SK-N-SH treated with all-trans-retinoic acid at 6 μM for 48 hours (cell line): ENCODE results near the gene FBN3.

Source experiments
- ATAC-seq: fragments of 200-7000 bp; cut with Tn5 transposase; 3 replicates; pipeline ENCODE4 v1.9.1; 2020; ENCODE audit warnings: mild to moderate bottlenecking, moderate library complexity
- ARNTL ChIP-seq: fragments of 450-650 bp; formaldehyde crosslinking; IDR thresholded peaks from 2 replicates; pipeline ENCODE4 v1.5.0; 2020; ENCODE audit warnings: low read depth, mild to moderate bottlenecking, moderate library complexity, borderline replicate concordance
- BACH2 ChIP-seq: fragments of 250-450 bp; sonication (Bioruptor Pico); IDR thresholded peaks from 2 replicates; pipeline ENCODE4 v1.9.0; 2021; ENCODE audit warnings: mild to moderate bottlenecking, borderline replicate concordance
- CSDC2 ChIP-seq: fragments of 250-450 bp; sonication (Bioruptor Pico); IDR thresholded peaks from 2 replicates; pipeline ENCODE4 v1.5.0; 2020; ENCODE audit warnings: mild to moderate bottlenecking, moderate library complexity
- CSRNP3 ChIP-seq: fragments of 250-450 bp; sonication (Bioruptor Pico); IDR thresholded peaks from 2 replicates; pipeline ENCODE4 v1.5.1; 2021; ENCODE audit warnings: mild to moderate bottlenecking, moderate library complexity
- ESRRG ChIP-seq: fragments of 250-450 bp; sonication (Bioruptor Pico); IDR thresholded peaks from 2 replicates; pipeline ENCODE4 v1.6.1; 2021; ENCODE audit warnings: mild to moderate bottlenecking
- GLIS3 ChIP-seq: fragments of 250-450 bp; sonication (Bioruptor Pico); IDR thresholded peaks from 2 replicates; pipeline ENCODE4 v1.5.0; 2020; ENCODE audit warnings: mild to moderate bottlenecking, moderate library complexity
- ISL1 ChIP-seq: fragments of 250-450 bp; sonication (Bioruptor Pico); IDR thresholded peaks from 2 replicates; pipeline ENCODE4 v2.1.2; 2022; ENCODE audit warnings: mild to moderate bottlenecking, moderate library complexity
- OSR1 ChIP-seq: fragments of 250-450 bp; sonication (Bioruptor Pico); IDR thresholded peaks from 2 replicates; pipeline ENCODE4 v1.8.0; 2022; ENCODE audit warnings: moderate library complexity, mild to moderate bottlenecking, inconsistent platforms
- PATZ1 ChIP-seq: fragments of 250-450 bp; sonication (Bioruptor Pico); IDR thresholded peaks from 2 replicates; pipeline ENCODE4 v1.8.0; 2020; ENCODE audit warnings: mild to moderate bottlenecking, moderate library complexity, borderline replicate concordance
- POU6F1 ChIP-seq: fragments of 250-450 bp; sonication (Bioruptor Pico); IDR thresholded peaks from 2 replicates; pipeline ENCODE4 v1.8.0; 2021; ENCODE audit warnings: low read depth, mild to moderate bottlenecking, moderate library complexity, borderline replicate concordance
- PPARA ChIP-seq: fragments of 250-450 bp; sonication (Bioruptor Pico); IDR thresholded peaks from 2 replicates; pipeline ENCODE4 v1.5.0; 2020; ENCODE audit warnings: mild to moderate bottlenecking, borderline replicate concordance
- RARB ChIP-seq: fragments of 250-450 bp; sonication (Bioruptor Pico); IDR thresholded peaks from 2 replicates; pipeline ENCODE4 v1.8.0; 2021; ENCODE audit warnings: mild to moderate bottlenecking, moderate library complexity
- SNAI2 ChIP-seq: fragments of 250-450 bp; sonication (Bioruptor Pico); IDR thresholded peaks from 2 replicates; pipeline ENCODE4 v1.5.0; 2020; ENCODE audit warnings: mild to moderate bottlenecking, moderate library complexity
- TCF4 ChIP-seq: fragments of 250-450 bp; sonication (Bioruptor Pico); IDR thresholded peaks from 2 replicates; pipeline ENCODE4 v1.8.0; 2021; ENCODE audit warnings: mild to moderate bottlenecking, moderate library complexity, borderline replicate concordance
- TOX ChIP-seq: fragments of 250-450 bp; sonication (Bioruptor Pico); IDR thresholded peaks from 2 replicates; pipeline ENCODE4 v1.8.0; 2021; ENCODE audit warnings: mild to moderate bottlenecking, moderate library complexity, borderline replicate concordance
- ZFP3 ChIP-seq: fragments of 250-450 bp; sonication (Bioruptor Pico); IDR thresholded peaks from 2 replicates; pipeline ENCODE4 v1.5.0; 2020; ENCODE audit warnings: mild to moderate bottlenecking, moderate library complexity
- ZFP30 ChIP-seq: fragments of 450-650 bp; formaldehyde crosslinking; IDR thresholded peaks from 2 replicates; pipeline ENCODE4 v1.5.0; 2022; ENCODE audit warnings: mild to moderate bottlenecking, moderate library complexity
- ZNF70 ChIP-seq: fragments of 450-650 bp; formaldehyde crosslinking; IDR thresholded peaks from 2 replicates; pipeline ENCODE4 v1.5.0; 2020; ENCODE audit warnings: mild to moderate bottlenecking, moderate library complexity
- TF ChIP-seq, protein P1 (sequence below): fragments of 250-450 bp; sonication (Bioruptor Pico); IDR thresholded peaks from 2 replicates; pipeline ENCODE4 v1.5.1; 2020; ENCODE audit warnings: low read depth, mild to moderate bottlenecking, moderate library complexity
- TF ChIP-seq, protein P2 (sequence below): fragments of 250-450 bp; sonication (Bioruptor Pico); IDR thresholded peaks from 2 replicates; pipeline ENCODE4 v1.5.0; 2020; ENCODE audit warnings: mild to moderate bottlenecking, moderate library complexity

The FBN3 gene

GRCh38 chr19:8142513-8142900, 6.9 kb downstream of the FBN3 start:
- ATAC-seq = no peak
- TF ChIP-seq CSDC2 (no peak), ZFP30 (CRISPR knock-in tag) (no peak), BACH2 (CRISPR knock-in tag) (no peak), PPARA (no peak), GLIS3 (no peak), ZFP3 (CRISPR knock-in tag) (no peak)
- TF ChIP-seq, all 23 proteins: peak for 0

GRCh38 chr19:8141726-8142512, 7.5 kb downstream of the FBN3 start:
- TF ChIP-seq ZNF70 = no peak
- TF ChIP-seq ZFP3 (CRISPR knock-in tag) = peak; percentile 99
- TF ChIP-seq, all 23 proteins: peak for 1
- ATAC-seq = no peak

- TF ChIP-seq SNAI2 (CRISPR knock-in tag) (no peak), ESRRG (CRISPR knock-in tag) (no peak), PATZ1 (CRISPR knock-in tag) (no peak)
- TF ChIP-seq, protein P1, sequence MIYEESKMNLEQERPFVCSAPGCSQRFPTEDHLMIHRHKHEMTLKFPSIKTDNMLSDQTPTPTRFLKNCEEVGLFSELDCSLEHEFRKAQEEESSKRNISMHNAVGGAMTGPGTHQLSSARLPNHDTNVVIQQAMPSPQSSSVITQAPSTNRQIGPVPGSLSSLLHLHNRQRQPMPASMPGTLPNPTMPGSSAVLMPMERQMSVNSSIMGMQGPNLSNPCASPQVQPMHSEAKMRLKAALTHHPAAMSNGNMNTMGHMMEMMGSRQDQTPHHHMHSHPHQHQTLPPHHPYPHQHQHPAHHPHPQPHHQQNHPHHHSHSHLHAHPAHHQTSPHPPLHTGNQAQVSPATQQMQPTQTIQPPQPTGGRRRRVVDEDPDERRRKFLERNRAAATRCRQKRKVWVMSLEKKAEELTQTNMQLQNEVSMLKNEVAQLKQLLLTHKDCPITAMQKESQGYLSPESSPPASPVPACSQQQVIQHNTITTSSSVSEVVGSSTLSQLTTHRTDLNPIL (CRISPR knock-in tag) = no peak
- TF ChIP-seq, all 23 proteins: peak for 0
- ATAC-seq = no peak
Measured at GRCh38 chr19:8138201-8138600, 11.2 kb downstream of the FBN3 start.

GRCh38 chr19:8137425-8137824, 12.0 kb downstream of the FBN3 start:
- no peak for ATAC-seq
- TF ChIP-seq SNAI2 (CRISPR knock-in tag) = no peak
- TF ChIP-seq ISL1 (CRISPR knock-in tag) = no peak
- TF ChIP-seq RARB (CRISPR knock-in tag) = no peak
- no peak for TF ChIP-seq CSDC2
- TF ChIP-seq, protein P2, sequence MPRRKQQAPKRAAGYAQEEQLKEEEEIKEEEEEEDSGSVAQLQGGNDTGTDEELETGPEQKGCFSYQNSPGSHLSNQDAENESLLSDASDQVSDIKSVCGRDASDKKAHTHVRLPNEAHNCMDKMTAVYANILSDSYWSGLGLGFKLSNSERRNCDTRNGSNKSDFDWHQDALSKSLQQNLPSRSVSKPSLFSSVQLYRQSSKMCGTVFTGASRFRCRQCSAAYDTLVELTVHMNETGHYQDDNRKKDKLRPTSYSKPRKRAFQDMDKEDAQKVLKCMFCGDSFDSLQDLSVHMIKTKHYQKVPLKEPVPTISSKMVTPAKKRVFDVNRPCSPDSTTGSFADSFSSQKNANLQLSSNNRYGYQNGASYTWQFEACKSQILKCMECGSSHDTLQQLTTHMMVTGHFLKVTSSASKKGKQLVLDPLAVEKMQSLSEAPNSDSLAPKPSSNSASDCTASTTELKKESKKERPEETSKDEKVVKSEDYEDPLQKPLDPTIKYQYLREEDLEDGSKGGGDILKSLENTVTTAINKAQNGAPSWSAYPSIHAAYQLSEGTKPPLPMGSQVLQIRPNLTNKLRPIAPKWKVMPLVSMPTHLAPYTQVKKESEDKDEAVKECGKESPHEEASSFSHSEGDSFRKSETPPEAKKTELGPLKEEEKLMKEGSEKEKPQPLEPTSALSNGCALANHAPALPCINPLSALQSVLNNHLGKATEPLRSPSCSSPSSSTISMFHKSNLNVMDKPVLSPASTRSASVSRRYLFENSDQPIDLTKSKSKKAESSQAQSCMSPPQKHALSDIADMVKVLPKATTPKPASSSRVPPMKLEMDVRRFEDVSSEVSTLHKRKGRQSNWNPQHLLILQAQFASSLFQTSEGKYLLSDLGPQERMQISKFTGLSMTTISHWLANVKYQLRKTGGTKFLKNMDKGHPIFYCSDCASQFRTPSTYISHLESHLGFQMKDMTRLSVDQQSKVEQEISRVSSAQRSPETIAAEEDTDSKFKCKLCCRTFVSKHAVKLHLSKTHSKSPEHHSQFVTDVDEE (CRISPR knock-in tag) = no peak
- TF ChIP-seq ZFP3 (CRISPR knock-in tag) = no peak
- no peak for TF ChIP-seq TCF4 (CRISPR knock-in tag)
- no peak for TF ChIP-seq PATZ1 (CRISPR knock-in tag)
- TF ChIP-seq ARNTL (CRISPR knock-in tag) = no peak
- no peak for TF ChIP-seq TOX (CRISPR knock-in tag)
- TF ChIP-seq ZNF70 = no peak
- TF ChIP-seq OSR1 (CRISPR knock-in tag) = no peak
- TF ChIP-seq, protein P1 (CRISPR knock-in tag) = no peak
- TF ChIP-seq BACH2 (CRISPR knock-in tag) = no peak
- TF ChIP-seq ESRRG (CRISPR knock-in tag) = no peak
- TF ChIP-seq CSRNP3 = no peak
- TF ChIP-seq POU6F1 = no peak
- no peak for TF ChIP-seq PPARA
